ENCODE results near the gene FOXL3. TPM values are rescaled to one million over a fixed set of nuclear protein-coding genes. Genes with fewer than 3 reads are reported as not detected.

The FOXL3 gene
- total and polyA plus RNA-seq, 3 donors from 2014 or later, result 4.5 to 37.7 (median 14.5) TPM

GRCh38 chr7:256981-257646 lies 32.9 kb upstream of the FOXL3 start:
- 95% methylated on average over 22 to 29 of the region's 29 CpGs for WGBS, 2 donors
- no peak for TF ChIP-seq POLR2A (IDR thresholded peaks at IDR 0.05)
- H3K36me3 ChIP-seq (ENCODE audit: low read depth, missing control alignments), result no peaks in the 10 kb centered on the region

GRCh38 chr7:257647-257992 lies 32.4 kb upstream of the FOXL3 start:
- intact Hi-C loops (cut with DNase I; ENCODE audit: low total_unique reads), result no loop called here
- DNase-seq, result no peak
- H3K36me3 ChIP-seq (ENCODE audit: low read depth, missing control alignments), result no peaks in the 10 kb centered on the region

More at GRCh38 chr7:256981-257646, 32.9 kb upstream of the FOXL3 start:
- Histone ChIP-seq H3K27ac (no peak overlapping the region), H3K4me3 (no peak overlapping the region), H3K4me1 (no peaks in the 10 kb centered on the region), H3K9me3 (no peaks in the 10 kb centered on the region), H3K27me3 (no peaks in the 10 kb centered on the region)
- intact Hi-C loops (cut with DNase I; ENCODE audit: low total_unique reads), result no loop called here
- no peak for DNase-seq

GRCh38 chr7:258476-259190 lies 31.3 kb upstream of the FOXL3 start:
- Histone ChIP-seq H3K4me1 (no peaks in the 10 kb centered on the region), H3K27me3 (no peaks in the 10 kb centered on the region), H3K4me3 (no peak overlapping the region), H3K9me3 (no peaks in the 10 kb centered on the region), H3K36me3 (ENCODE audit: low read depth, missing control alignments) (no peaks in the 10 kb centered on the region), H3K27ac (no peak overlapping the region)
- intact Hi-C loops (cut with DNase I; ENCODE audit: low total_unique reads), result no loop called here
- 92 to 95% methylated on average over 29 to 30 of the region's 31 CpGs for WGBS, 2 donors
- no peak for DNase-seq
- no peak for TF ChIP-seq POLR2A (IDR thresholded peaks at IDR 0.05)
- TF ChIP-seq CTCF (IDR thresholded peaks at IDR 0.05), result no peak

More at GRCh38 chr7:257647-257992, 32.4 kb upstream of the FOXL3 start:
- Histone ChIP-seq H3K27me3 (no peaks in the 10 kb centered on the region), H3K27ac (no peak overlapping the region), H3K4me1 (no peaks in the 10 kb centered on the region), H3K4me3 (no peak overlapping the region), H3K9me3 (no peaks in the 10 kb centered on the region)
- WGBS, 2 donors, result 66 to 94% methylated on average over 3 to 5 of the region's 5 CpGs
- TF ChIP-seq CTCF (IDR thresholded peaks at IDR 0.05), result no peak
- TF ChIP-seq POLR2A (IDR thresholded peaks at IDR 0.05), result no peak

- TF ChIP-seq CTCF (IDR thresholded peaks at IDR 0.05) (no peak), POLR2A (IDR thresholded peaks at IDR 0.05) (no peak)
- Histone ChIP-seq H3K27me3 (no peaks in the 10 kb centered on the region), H3K27ac (no peak overlapping the region), H3K36me3 (ENCODE audit: low read depth, missing control alignments) (no peaks in the 10 kb centered on the region), H3K4me3 (no peak overlapping the region), H3K4me1 (no peaks in the 10 kb centered on the region), H3K9me3 (no peaks in the 10 kb centered on the region)
- 92% methylated on average over 15 of the region's 15 CpGs for WGBS, 2 donors
- intact Hi-C loops (cut with DNase I; ENCODE audit: low total_unique reads), result no loop called here
- no peak for DNase-seq
These were observed 30.8 kb upstream of the FOXL3 start for GRCh38 chr7:259191-259505.

GRCh38 chr7:259751-260405 lies 30.1 kb upstream of the FOXL3 start:
- intact Hi-C loops (cut with DNase I; ENCODE audit: low total_unique reads), result no loop called here
- no peak overlapping the region for H3K27ac ChIP-seq
- no peak overlapping the region for H3K4me3 ChIP-seq
- no peaks in the 10 kb centered on the region for H3K36me3 ChIP-seq (ENCODE audit: low read depth, missing control alignments)
- H3K9me3 ChIP-seq, result no peaks in the 10 kb centered on the region
- no peak for DNase-seq
- 93 to 94% methylated on average over 38 to 44 of the region's 44 CpGs for WGBS, 2 donors
- no peaks in the 10 kb centered on the region for H3K4me1 ChIP-seq
- TF ChIP-seq CTCF (IDR thresholded peaks at IDR 0.05), result no peak
- TF ChIP-seq POLR2A (IDR thresholded peaks at IDR 0.05), result no peak
- no peaks in the 10 kb centered on the region for H3K27me3 ChIP-seq

All from testis (tissue), 3 donors.